HG03175 (cell line): Measurements from ENCODE around the gene GET4.

Experiments used
- ATAC-seq: cut with Tn5 transposase; IDR thresholded peaks from one replicate; pipeline ENCODE4 v1.9.1; 2021; ENCODE audit warnings: mild to moderate bottlenecking, moderate library complexity; ENCODE audit not compliant: unreplicated experiment

Gene GET4

GRCh38 chr7:885261-885892 is 9.0 kb downstream of the GET4 start:
- no peak for ATAC-seq

GRCh38 chr7:885893-886625 is 9.7 kb downstream of the GET4 start:
- no peak for ATAC-seq

DNA sequence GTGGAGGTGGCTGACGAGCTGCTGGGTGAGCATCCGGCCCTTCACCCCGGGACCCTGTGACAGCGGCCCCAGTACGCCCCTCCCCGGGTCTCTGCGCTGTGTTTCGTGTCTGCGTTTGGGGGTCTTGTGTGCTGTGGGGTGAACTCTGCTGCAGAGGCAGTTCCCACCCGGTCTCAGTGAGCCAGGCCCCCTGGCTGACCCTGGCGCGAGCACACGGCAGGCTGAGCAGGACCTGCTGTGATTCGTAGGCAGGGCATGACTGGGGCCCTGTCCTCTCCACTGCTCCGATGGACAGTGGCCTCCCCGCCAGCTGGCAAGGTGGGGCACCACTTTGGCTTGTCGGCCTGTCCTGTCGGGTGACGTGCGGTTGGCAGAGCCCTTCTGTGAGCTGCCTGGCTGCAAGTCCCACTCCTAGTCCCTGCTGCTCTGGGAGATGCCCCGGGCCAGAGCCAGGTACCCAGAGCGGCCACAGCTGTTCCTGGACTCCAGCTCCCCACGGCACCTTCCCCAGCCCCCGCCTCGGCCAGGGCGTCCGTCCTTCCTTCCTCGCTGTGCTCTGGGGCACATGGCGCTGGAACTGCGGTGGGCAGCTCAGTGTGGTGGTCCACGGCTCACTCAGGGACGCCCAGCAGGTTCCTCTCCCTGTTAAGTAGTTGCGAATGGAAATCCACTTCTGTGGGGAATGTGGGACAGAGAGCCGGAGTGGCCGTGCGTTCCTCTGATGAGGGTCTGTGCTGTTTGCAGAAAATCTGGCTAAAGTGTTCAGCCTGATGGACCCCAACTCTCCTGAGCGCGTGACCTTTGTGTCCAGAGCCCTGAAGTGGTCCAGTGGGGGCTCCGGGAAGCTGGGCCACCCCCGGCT is 10.5 kb downstream of the GET4 start:
- no peak for ATAC-seq

- ATAC-seq = no peak
These were observed 11.1 kb downstream of the GET4 start for GRCh38 chr7:887488-887820.

DNA sequence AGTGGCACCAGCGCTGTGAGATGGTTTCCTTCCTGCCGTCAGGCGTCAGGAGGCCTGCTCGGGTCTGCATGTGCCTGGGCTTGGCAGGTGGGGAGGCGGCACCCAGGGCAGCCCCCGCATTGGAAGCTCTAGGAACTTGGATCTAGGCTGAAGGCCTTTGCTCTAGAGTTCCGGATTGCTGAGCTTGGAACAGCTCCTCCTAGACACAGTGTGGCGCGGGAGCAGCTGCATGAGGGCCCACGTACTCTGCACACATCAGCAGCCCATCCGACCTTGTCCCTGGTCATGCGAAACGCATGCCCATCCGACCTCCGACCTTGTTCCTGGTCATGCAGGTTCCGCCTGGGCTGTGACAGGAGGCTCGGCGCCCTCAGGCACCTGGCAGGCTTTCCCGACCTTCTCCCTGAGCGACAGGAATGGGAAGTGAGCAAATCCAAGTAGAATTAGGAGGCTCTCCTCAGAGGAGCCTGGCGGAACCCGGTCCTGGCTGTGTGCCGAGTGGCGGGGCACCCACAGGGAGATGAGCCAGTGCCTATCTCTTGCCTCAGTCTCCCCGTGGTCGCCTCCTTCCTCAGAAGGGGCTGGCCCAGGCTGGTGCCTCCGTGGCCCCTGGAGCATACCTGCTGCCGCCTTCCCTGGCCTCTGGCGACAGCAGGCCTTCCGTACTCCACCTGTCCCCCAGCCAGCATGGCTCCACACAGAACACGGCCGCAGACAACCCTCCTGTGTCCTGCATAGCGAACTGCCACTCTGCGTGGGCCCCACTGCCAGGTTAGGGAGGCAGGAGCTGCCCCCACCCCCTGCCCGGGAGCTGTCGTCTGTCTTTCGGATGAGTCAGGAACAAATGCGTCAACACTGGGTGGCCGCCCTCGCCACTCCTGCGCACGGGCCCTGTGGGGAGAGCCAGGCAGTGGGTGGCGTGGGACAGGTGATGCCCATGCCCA is 12.0 kb downstream of the GET4 start:
- ATAC-seq = no peak

DNA sequence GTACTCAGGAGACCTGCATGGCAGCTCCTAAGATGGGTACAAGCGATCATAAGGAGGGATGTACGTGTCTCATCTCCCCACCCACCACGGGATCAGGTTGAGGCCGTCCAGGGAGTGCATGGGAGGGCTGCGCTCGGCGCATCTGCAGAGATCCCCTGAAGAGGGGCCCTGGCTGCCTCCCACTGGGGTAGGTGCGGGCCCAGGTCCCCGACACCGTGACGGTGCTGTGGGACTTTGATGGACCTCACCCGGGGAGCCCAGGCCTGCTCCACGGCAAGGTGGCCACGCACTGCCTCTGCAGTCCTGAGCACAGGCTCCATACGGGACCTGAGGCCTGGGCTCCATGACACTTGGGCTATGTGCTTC is 12.7 kb downstream of the GET4 start:
- ATAC-seq = no peak

GRCh38 chr7:889391-889790 is 13.0 kb downstream of the GET4 start:
- no peak for ATAC-seq

- no peak for ATAC-seq
These were observed 14.5 kb downstream of the GET4 start for GRCh38 chr7:890868-891267.

DNA sequence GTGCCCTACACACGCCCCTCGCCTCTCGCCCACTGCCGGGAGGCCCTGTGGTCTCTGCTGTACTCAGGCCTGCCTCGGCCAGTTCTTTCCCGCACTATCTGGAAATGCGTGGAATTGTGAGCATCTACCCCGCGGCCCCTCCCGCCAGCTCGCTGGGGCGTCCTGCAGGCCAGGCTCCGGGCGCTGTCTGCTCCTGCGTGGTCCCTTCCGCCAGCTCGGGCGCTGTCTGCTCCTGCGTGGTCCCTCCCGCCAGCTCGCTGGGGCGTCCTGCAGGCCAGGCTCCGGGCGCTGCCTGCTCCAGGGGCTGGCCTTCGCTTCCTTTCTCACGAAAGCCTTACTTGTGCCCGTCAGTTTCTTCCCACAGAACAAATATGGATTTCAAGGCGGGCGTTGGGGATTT is 14.9 kb downstream of the GET4 start:
- ATAC-seq = no peak

- ATAC-seq = no peak
These were observed 15.5 kb downstream of the GET4 start for GRCh38 chr7:891805-892204.

DNA sequence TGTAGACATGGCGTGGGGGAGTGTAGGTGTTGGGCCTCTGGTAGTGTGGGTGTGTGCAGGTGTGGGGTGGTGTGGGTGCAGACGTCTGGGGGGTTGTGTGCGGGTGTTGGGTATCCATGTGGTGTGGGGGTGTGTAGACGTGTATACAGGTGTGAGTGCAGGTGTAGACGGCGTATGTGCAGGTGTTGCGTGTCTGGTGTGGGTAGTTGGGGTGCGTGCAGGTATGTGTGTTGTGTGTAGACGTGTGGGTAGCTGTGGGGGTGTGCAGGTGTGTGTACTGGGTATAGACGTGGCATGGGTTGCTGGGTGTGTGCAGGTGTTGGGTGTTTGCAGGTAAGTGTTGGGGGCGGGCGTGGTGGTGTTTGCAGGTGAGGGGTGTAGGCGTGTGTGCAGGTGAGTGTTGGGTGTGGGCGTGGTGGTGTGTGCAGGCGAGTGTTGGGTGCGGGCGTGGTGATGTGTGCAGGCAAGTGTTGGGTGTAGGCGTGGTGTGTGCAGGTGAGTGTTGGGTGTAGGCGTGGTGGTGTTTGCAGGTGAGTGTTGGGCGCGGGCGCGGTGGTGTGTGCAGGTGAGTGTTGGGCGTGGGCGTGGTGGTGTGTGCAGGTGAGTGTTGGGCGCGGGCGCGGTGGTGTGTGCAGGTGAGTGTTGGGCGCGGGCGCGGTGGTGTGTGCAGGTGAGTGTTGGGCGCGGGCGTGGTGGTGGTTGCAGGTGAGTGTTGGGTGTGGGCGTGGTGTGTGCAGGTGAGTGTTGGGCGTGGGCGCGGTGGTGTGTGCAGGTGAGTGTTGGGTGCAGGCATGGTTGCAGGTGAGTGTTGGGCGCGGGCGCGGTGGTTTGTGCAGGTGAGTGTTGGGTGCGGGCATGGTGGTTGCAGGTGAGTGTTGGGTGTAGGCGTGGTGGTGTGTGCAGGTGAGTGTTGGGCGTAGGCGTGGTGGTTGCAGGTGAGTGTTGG is 16.6 kb downstream of the GET4 start:
- no peak for ATAC-seq

- ATAC-seq = no peak
These were observed 17.3 kb downstream of the GET4 start for GRCh38 chr7:893686-894085.

DNA sequence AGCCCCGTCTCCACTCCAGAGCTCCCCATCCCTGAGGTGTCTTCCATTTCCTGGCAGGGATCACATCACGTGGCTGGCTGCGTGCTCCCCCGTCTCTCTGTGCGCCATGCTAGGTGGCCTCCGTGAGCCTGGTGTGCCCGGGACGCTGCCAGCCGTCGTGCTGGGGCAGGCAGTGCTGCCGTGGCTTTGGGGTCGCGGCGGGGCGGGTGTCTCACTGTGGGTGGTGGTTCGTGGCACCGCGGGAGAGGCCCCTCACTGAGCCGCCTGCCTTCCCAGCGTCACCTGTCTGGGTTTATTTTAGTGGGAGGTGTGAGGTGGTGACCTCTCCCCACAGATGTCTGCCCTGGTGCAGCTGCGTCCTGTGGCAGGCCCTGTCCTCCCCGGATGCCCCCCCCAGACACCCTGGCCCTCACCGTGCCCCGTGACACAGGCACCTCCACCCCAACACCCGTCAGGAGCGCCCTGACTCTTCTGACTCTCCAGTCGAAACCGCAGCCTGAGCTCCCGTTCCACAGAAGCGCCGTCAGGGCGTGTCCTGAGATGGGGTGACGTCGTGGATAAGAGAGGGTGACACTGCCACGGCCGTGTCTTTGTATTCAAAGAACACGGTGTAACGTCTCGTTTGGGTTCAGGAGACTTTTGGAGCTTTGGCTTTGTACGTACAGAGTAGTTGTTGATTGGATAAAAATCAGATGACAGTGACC is 18.0 kb downstream of the GET4 start:
- ATAC-seq = no peak

DNA sequence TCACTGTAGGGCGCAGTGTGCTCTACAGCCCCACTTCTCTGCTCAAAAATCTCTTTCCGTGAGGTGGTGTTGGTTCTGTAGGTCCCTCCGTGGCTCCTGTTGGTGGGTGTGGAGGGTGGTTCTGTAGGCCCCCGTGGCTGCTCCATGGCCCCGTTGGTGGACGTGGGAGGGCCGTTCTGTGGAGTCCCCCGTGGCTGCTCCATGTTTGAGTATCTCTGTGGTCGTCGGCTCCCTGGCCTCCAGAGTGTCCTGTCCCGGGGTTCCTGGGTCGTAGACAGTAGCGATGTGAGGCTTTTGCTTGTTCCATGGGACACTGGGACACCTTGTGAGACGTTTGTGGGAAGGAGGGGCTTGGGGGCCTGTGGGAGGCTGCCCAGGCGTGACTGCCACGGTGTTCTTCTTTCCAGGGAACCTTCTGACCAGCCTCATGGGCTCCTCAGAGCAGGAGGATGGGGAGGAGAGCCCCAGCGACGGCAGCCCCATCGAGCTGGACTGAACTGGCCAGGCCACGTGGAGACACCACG is 18.6 kb downstream of the GET4 start:
- ATAC-seq = no peak

GRCh38 chr7:895451-896052 is 19.2 kb downstream of the GET4 start:
- no peak for ATAC-seq

GRCh38 chr7:896346-897075 is 20.2 kb downstream of the GET4 start:
- no peak for ATAC-seq

DNA sequence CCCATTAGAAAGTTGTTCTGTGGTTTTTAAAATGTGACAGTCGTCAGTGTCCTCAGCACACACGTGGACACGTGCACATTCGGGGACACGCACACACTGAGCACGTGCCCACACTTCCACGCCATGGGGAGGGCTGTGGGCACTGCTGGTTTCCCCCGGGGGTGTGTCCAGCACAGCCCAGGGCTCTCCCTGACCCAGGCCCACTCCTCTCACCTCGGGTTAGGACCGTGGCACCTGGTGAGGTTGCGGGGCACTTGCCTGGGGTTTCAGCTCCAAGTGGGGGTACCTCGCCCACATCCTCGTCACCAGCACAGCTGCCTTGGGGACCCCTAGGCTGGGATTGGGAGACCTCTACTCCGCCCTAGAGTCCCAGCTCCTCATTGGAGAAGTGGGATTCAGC is 20.7 kb downstream of the GET4 start:
- no peak for ATAC-seq
